Adrenal gland (tissue), 5 donors: ENCODE results near the gene CACNA1I.

Experiments used
- CTCF ChIP-seq, 6 experiments: fragments of 450-650 bp in 4 of 6; fragments of 200-600 bp in 2 of 6; sonication (generic) in 1 of 6; IDR thresholded peaks; 1 replicate in 5 of 6; 2 replicates in 1 of 6; pipeline versions ENCODE4 v1.5.1 to v1.8.0; 2016 to 2021; ENCODE audit warnings: antibody characterized with exemption in 6 of 6, mild to moderate bottlenecking in 2 of 6, moderate library complexity in 1 of 6
- POLR2A ChIP-seq, 2 donors: fragments of 450-650 bp; IDR thresholded peaks; one replicate each; pipeline ENCODE4 v1.6.1; 2017; ENCODE audit warnings: antibody characterized with exemption in 2 of 2, mild to moderate bottlenecking in 2 of 2, moderate library complexity in 1 of 2
- donor health status: DM: no; HTN: no; CAD: no.

- TF ChIP-seq CTCF (IDR thresholded peaks at IDR 0.05) (no peak), POLR2A (IDR thresholded peaks at IDR 0.05) (no peak)
Measured at GRCh38 chr22:39663751-39664150, 93.2 kb downstream of the CACNA1I start.
